LNCaP clone FGC (cell line): Measurements from ENCODE around the gene CPXM2.

Experiments used
- DNase-seq: peaks from one replicate; pipeline ENCODE4 v3.0.0-alpha.2; 2011; ENCODE audit warnings: low read depth
- H3K4me3 ChIP-seq: 2 replicates; pipeline ENCODE4 v1.5.1; 2011; ENCODE audit warnings: mild to moderate bottlenecking, low read depth, low read length, control low read depth
- CTCF ChIP-seq: IDR thresholded peaks from 2 replicates; pipeline ENCODE4 v1.5.1; 2012; ENCODE audit warnings: mild to moderate bottlenecking; ENCODE audit not compliant: control insufficient read depth, insufficient read depth; ENCODE audit errors: extremely low read depth

The CPXM2 gene

DNA sequence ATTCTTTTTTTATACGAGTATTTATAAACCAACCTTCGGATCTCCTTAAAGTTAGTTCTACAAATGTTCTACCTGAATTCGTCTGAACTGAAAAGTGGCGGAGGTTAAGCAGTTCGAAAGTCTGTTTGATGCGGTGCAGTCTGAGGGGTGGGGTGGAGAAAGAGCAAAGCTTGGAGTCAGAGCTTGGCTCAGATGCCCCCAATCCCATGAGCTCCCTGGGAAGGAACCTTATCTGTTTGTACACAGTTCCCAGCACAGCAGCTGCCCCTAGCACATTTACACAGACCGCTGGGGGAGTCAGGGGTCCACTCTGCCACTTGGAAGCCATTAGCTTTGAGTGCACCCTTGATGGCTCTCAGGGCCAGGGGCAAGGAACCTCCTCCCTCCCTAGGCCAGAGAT, 30.8 kb downstream of the CPXM2 start:
- no peak for TF ChIP-seq CTCF
- no peak overlapping the region for H3K4me3 ChIP-seq
- no peak for DNase-seq

- no peak for DNase-seq
Observed at GRCh38 chr10:123860209-123860608, 31.4 kb downstream of the CPXM2 start.

GRCh38 chr10:123859653-123860050, 32.0 kb downstream of the CPXM2 start:
- no peak for TF ChIP-seq CTCF

More at GRCh38 chr10:123860209-123860608, 31.4 kb downstream of the CPXM2 start:
- no peak overlapping the region for H3K4me3 ChIP-seq
- no peak for TF ChIP-seq CTCF

DNA sequence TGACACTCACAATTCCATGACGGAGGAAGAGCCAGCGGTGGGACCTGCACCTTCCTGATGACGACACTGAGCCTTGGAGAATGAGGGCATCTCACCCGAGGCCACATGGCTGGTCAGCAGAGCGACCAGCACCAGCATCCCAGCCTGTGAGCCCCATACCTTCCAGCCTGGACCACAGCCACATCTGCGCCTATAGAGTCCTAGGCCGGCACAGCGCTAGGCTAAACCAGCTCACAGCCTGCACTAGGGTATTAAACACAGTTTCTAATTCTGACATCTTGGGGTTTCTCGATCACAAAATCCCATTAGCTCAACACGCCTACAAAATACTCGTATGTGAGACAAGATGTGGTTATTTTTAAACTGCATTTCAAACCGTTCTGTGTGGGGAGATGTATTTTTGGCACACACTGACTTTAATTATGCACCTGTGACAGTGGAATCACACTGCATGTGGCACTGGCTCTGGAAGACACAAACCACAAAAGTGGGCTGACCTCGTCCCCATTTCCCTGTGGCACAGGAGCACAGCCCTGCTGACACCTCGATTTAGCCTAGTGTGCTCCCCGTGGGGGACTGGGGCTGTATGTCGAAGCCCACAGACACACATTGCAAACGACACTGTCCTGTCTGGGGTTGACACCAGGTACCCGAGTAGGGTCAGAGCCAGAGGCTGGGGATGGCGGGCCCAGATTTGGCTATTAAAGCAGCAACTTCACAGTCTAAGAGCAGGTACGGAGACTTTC, 32.5 kb downstream of the CPXM2 start:
- TF ChIP-seq CTCF, result no peak
- H3K4me3 ChIP-seq, result no peak overlapping the region

More at GRCh38 chr10:123859653-123860050, 32.0 kb downstream of the CPXM2 start:
- DNase-seq, result no peak
- H3K4me3 ChIP-seq, result no peak overlapping the region

DNA sequence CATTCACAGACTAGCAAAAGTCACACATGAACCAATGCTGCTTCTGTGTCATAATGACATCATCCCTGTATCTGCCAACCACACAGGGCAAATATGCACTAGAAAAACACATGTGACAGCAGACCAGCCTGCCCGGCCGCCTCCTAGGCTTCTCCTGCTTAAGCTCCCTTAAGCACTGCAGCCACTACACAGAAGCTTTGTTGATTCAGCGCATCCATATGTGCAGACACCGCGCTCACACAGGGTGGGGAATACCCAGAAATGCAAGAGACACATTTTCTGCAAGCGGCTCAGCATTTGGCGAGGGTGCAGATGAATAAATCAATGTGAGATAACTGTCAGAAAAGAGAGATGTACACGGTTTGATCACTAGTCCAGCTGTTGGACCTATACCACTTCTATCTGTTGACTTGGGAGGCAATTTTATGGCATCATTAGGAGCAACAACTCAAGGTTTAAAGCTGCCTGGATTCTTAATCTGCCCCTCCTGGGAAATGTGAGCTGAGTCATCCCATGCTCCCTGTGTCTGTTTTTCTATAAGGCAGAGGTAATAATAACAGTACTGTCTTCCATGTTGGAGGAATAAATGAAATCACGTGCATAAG, 33.4 kb downstream of the CPXM2 start:
- H3K4me3 ChIP-seq, result no peak overlapping the region
- TF ChIP-seq CTCF, result no peak
- no peak for DNase-seq

More for the DNA sequence above, 32.5 kb downstream of the CPXM2 start:
- DNase-seq, result no peak

GRCh38 chr10:123857616-123858015, 34.0 kb downstream of the CPXM2 start:
- TF ChIP-seq CTCF, result no peak
- H3K4me3 ChIP-seq, result no peak overlapping the region
- no peak for DNase-seq
